Transverse colon (tissue), 4 donors: ENCODE results near the gene PAGE1. TPM values are rescaled to one million over a fixed set of nuclear protein-coding genes. Genes with fewer than 3 reads are reported as not detected.
"Not testable (repeated sequence)": the region's sequence is repeated elsewhere in the genome, so short reads cannot be mapped to it uniquely, and the experiment has no call there.

ENCODE experiments used
- DNase-seq: peaks from one replicate; pipeline ENCODE4 v3.0.0-alpha.2; 2019
- H3K27ac ChIP-seq, 4 donors: fragments of 200-600 bp; sonication (generic); 2 replicates each; pipeline ENCODE4 v1.5.1; 2016 to 2018; ENCODE audit warnings: inconsistent platforms in 4 of 4
- H3K27me3 ChIP-seq: fragments of 200-600 bp; sonication (generic); 2 replicates; pipeline ENCODE4 v1.5.1; 2017; ENCODE audit warnings: inconsistent platforms
- H3K36me3 ChIP-seq, 4 donors: fragments of 200-600 bp; sonication (generic); 2 replicates each; pipeline ENCODE4 v1.5.1; 2017 to 2019; ENCODE audit warnings: inconsistent platforms in 4 of 4
- H3K4me1 ChIP-seq, 4 donors: fragments of 200-600 bp; sonication (generic); 2 replicates each; pipeline ENCODE4 v1.5.1; 2017 to 2020; ENCODE audit warnings: inconsistent platforms in 4 of 4
- H3K4me3 ChIP-seq, 4 donors: fragments of 200-600 bp; sonication (generic); 1 replicate in 1 of 4; 2 replicates in 3 of 4; pipeline versions ENCODE4 v1.5.1 to v1.6.1; 2017 to 2019; ENCODE audit warnings: inconsistent platforms in 4 of 4
- H3K9me3 ChIP-seq, 2 donors: fragments of 200-600 bp; sonication (generic); 2 replicates each; pipeline ENCODE4 v1.5.1; 2017 to 2019; ENCODE audit warnings: inconsistent platforms in 2 of 2
- EP300 ChIP-seq: sonication (generic); formaldehyde crosslinking; IDR thresholded peaks from one replicate; pipeline ENCODE4 v1.6.1; 2017; ENCODE audit warnings: antibody characterized with exemption, low read depth
- POLR2A ChIP-seq: fragments of 450-650 bp; IDR thresholded peaks from one replicate; pipeline ENCODE4 v1.6.1; 2016; ENCODE audit warnings: antibody characterized with exemption, mild to moderate bottlenecking, moderate library complexity
- POLR2AphosphoS5 ChIP-seq, 3 donors: sonication (generic); formaldehyde crosslinking; IDR thresholded peaks; one replicate each; pipeline ENCODE4 v1.6.1; 2016; ENCODE audit warnings: antibody characterized with exemption in 3 of 3
- WGBS, 2 donors: methylation state at CpG; one replicate each; pipeline ENCODE4 v1.1.5; 2018; ENCODE audit warnings: low coverage in 1 of 2; 5-methylcytosine and 5-hydroxymethylcytosine counted together
- in situ Hi-C, 4 donors: fragments of 200-750 bp; cut with MboI; loops; one replicate each; pipeline versions ENCODE4 v1.15.0 to v1.15.1; 2017; ENCODE audit warnings: low sequenced_read_pairs in 3 of 4, low pct_ligation_motif_present in 1 of 4, low pct_unique_long_range_greater_than_20kb in 1 of 4
- intact Hi-C: fragments of 100-400 bp; cut with DNase I; formaldehyde crosslinking; loops from one replicate; pipeline ENCODE4 v1.15.1; 2023; ENCODE audit warnings: low total_unique reads
- total RNA-seq, 4 donors: library from RNA; depleted of rRNA; stranded (reverse); fragments of >200 nt; gene quantifications; one replicate each; pipeline ENCODE4 v1.1.0, GENCODE V29; 2016
- TF ChIP-seq, protein P1 (sequence below), 5 experiments: fragments of 200-600 bp in 3 of 5; fragments of 450-650 bp in 2 of 5; sonication (generic) in 3 of 5; IDR thresholded peaks; 1 replicate in 2 of 5; 2 replicates in 3 of 5; pipeline ENCODE4 v1.5.1; 2016 to 2017; ENCODE audit warnings: antibody characterized with exemption in 5 of 5, inconsistent platforms in 3 of 5, mild to moderate bottlenecking in 2 of 5, moderate library complexity in 1 of 5

Gene PAGE1
- total RNA-seq, 4 donors from 2014 or later, result not detected

DNA sequence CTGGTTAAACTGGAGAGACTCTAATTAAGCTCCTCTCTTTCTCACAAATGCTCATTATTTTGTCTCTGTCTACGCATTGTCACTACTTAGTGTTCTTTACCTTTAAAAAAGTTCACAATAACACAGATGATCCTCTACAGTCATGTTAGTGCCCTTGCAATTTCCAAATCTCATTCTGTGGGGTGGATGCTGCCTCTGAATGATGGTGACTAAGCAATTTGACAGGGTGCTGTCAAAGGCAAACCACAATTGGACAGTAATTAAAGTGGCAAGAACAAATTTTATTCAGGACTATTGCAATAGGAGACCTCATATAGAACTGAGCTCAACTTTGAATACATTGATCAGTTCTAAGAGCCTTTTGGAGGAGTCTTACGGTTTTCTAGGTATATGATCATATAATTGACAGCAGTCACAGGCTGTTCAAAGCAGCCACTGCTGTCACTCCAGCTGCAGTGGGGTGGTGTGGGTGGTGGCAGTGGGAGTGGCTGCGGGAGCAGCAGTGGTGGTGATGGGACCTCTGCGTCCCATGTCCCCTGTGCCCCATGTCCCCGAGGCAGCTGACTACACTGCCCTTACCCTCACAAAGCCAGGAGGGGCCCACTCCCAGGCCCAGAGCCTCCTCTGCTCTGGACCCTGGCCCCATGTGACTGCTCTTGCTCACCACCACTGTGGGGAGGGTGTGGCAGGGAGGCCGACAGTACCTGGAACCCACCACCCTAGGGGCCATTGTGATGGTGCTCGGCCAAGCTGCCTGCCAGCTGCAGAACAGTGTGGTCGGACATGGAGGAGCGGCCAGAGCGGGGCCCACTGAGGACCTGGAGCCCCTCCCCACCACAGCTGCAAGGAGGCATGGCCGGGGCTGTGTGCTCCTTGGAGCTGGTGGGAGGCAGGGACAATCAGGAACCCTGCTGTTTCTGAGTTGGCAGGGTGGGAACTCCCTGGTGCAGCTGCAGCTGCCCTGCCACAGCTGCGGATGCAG lies 30.4 kb upstream of the PAGE1 start:
- in situ Hi-C loops, result no loop called here
- Histone ChIP-seq H3K27ac (no peak overlapping the region), H3K27me3 (no peaks in the 10 kb centered on the region), H3K4me3 (no peak overlapping the region), H3K4me1 (no peaks in the 10 kb centered on the region), H3K9me3 (no peaks in the 10 kb centered on the region), H3K36me3 (no peaks in the 10 kb centered on the region)
- 79% methylated on average over 7 of the region's 12 CpGs; no CpG with 5 or more reads in 1 of the 2 donors for WGBS, 2 donors
- TF ChIP-seq POLR2AphosphoS5 (IDR thresholded peaks at IDR 0.05) (no peak), POLR2A (no peak), EP300 (no peak)
- TF ChIP-seq, protein P1, sequence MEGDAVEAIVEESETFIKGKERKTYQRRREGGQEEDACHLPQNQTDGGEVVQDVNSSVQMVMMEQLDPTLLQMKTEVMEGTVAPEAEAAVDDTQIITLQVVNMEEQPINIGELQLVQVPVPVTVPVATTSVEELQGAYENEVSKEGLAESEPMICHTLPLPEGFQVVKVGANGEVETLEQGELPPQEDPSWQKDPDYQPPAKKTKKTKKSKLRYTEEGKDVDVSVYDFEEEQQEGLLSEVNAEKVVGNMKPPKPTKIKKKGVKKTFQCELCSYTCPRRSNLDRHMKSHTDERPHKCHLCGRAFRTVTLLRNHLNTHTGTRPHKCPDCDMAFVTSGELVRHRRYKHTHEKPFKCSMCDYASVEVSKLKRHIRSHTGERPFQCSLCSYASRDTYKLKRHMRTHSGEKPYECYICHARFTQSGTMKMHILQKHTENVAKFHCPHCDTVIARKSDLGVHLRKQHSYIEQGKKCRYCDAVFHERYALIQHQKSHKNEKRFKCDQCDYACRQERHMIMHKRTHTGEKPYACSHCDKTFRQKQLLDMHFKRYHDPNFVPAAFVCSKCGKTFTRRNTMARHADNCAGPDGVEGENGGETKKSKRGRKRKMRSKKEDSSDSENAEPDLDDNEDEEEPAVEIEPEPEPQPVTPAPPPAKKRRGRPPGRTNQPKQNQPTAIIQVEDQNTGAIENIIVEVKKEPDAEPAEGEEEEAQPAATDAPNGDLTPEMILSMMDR (IDR thresholded peaks at IDR 0.05), result no peak
- DNase-seq, result no peak
- intact Hi-C loops, result no loop called here

GRCh38 chrX:49725401-49725800 lies 29.6 kb upstream of the PAGE1 start:
- Histone ChIP-seq H3K36me3 (no peaks in the 10 kb centered on the region), H3K27ac (no peak overlapping the region), H3K27me3 (no peaks in the 10 kb centered on the region), H3K4me3 (no peak overlapping the region), H3K4me1 (no peaks in the 10 kb centered on the region), H3K9me3 (no peaks in the 10 kb centered on the region)
- in situ Hi-C loops, result no loop called here
- 75% methylated on average over 3 of the region's 3 CpGs; no CpG with 5 or more reads in 1 of the 2 donors for WGBS, 2 donors
- DNase-seq, result no peak
- no peak for TF ChIP-seq POLR2A
- TF ChIP-seq, protein P1 (IDR thresholded peaks at IDR 0.05), result no peak
- TF ChIP-seq POLR2AphosphoS5 (IDR thresholded peaks at IDR 0.05), result no peak
- TF ChIP-seq EP300, result no peak
- intact Hi-C loops, result no loop called here

GRCh38 chrX:49720106-49720505 lies 24.3 kb upstream of the PAGE1 start:
- 53 to 68% methylated on average over 2 of the region's 2 CpGs for WGBS, 2 donors
- H3K4me3 ChIP-seq, H3K27me3 ChIP-seq, H3K4me1 ChIP-seq, H3K36me3 ChIP-seq, H3K27ac ChIP-seq, in situ Hi-C loops, H3K9me3 ChIP-seq, DNase-seq, intact Hi-C loops: not testable (repeated sequence)

- Histone ChIP-seq H3K27ac (no peak overlapping the region), H3K9me3 (no peaks in the 10 kb centered on the region), H3K36me3 (no peaks in the 10 kb centered on the region), H3K27me3 (no peaks in the 10 kb centered on the region), H3K4me1 (no peaks in the 10 kb centered on the region), H3K4me3 (no peak overlapping the region)
- in situ Hi-C loops (no loop called here), intact Hi-C loops (no loop called here)
- WGBS, 2 donors, result 79 to 83% methylated on average over 2 to 3 of the region's 3 CpGs
- DNase-seq, result no peak
- TF ChIP-seq POLR2A (no peak), POLR2AphosphoS5 (IDR thresholded peaks at IDR 0.05) (no peak), EP300 (no peak)
- TF ChIP-seq, protein P1 (IDR thresholded peaks at IDR 0.05), result no peak
These were observed 16.8 kb upstream of the PAGE1 start for GRCh38 chrX:49712577-49712976.
